Activated T-cell treated with anti-CD3 and anti-CD28 coated beads for 4 hours (primary cell): ENCODE measurements around the gene EMX2.
"Not testable (repeated sequence)": the region's sequence is repeated elsewhere in the genome, so short reads cannot be mapped to it uniquely, and the experiment has no call there.

ENCODE experiments used
- DNase-seq: peaks from one replicate; pipeline ENCODE4 v3.0.0-alpha.2; 2020

The EMX2 gene

GRCh38 chr10:117562896-117563737 lies 20.6 kb downstream of the EMX2 start:
- no peak for DNase-seq

- DNase-seq = no peak
Measured at GRCh38 chr10:117563780-117564179, 21.2 kb downstream of the EMX2 start.

GRCh38 chr10:117565068-117565467 lies 22.5 kb downstream of the EMX2 start:
- no peak for DNase-seq

- DNase-seq = no peak
Measured at GRCh38 chr10:117568334-117568733, 25.8 kb downstream of the EMX2 start.

- no peak for DNase-seq
Measured at GRCh38 chr10:117569610-117570390, 27.3 kb downstream of the EMX2 start.

- DNase-seq = no peak
Measured at GRCh38 chr10:117570880-117571279, 28.3 kb downstream of the EMX2 start.

- no peak for DNase-seq
Measured at GRCh38 chr10:117574498-117575146, 32.1 kb downstream of the EMX2 start.

GRCh38 chr10:117578490-117578889 lies 35.9 kb downstream of the EMX2 start:
- DNase-seq = no peak

- DNase-seq = no peak
Measured at GRCh38 chr10:117578999-117579590, 36.5 kb downstream of the EMX2 start.

GRCh38 chr10:117581961-117582360 lies 39.4 kb downstream of the EMX2 start:
- DNase-seq = no peak

- DNase-seq = not testable (repeated sequence)
Measured at GRCh38 chr10:117584831-117585230, 42.3 kb downstream of the EMX2 start.

GRCh38 chr10:117587036-117587435 lies 44.5 kb downstream of the EMX2 start:
- DNase-seq = no peak

- DNase-seq = no peak
Measured at GRCh38 chr10:117590101-117590875, 47.7 kb downstream of the EMX2 start.

GRCh38 chr10:117591043-117591442 lies 48.5 kb downstream of the EMX2 start:
- no peak for DNase-seq

- no peak for DNase-seq
Measured at GRCh38 chr10:117594722-117595121, 52.2 kb downstream of the EMX2 start.

GRCh38 chr10:117596706-117597105 lies 54.2 kb downstream of the EMX2 start:
- no peak for DNase-seq

GRCh38 chr10:117597216-117597615 lies 54.7 kb downstream of the EMX2 start:
- no peak for DNase-seq
